Endothelial cell of umbilical vein (primary cell): Measurements from ENCODE around the gene DNAJB12. TPM values are rescaled to one million over a fixed set of nuclear protein-coding genes. Genes with fewer than 3 reads are reported as not detected.

Experiments used
- BruUV-seq: library from RNA; stranded (reverse); fragments of 400-500 nt; replicated peaks from 2 replicates; lab custom pipeline; 2021; lab: Mats Ljungman, UMichigan
- CTCF ChIA-PET: fragments of 300-600, 350-600 bp; sonication (Branson Sonifier 250); formaldehyde crosslinking; loops from one replicate; lab custom pipeline; 2021; ENCODE audit warnings: antibody characterized with exemption, inconsistent platforms; lab: Charles Lee
- POLR2A ChIA-PET: fragments of 300-600, 350-600 bp; sonication (Branson Sonifier 250); formaldehyde crosslinking; loops from one replicate; lab custom pipeline; 2021; ENCODE audit warnings: antibody characterized with exemption, inconsistent platforms; lab: Charles Lee
- DNase-seq: peaks from one replicate; pipeline ENCODE4 v3.0.0-alpha.2; 2011; ENCODE audit warnings: low read depth, low spot score
- FAIRE-seq: peaks from 2 replicates; lab custom pipeline; 2011; peaks lifted over from hg19 to GRCh38; lab: Jason Lieb, UNC
- H2AFZ ChIP-seq: 2 replicates; pipeline ENCODE4 v1.6.0; 2012; ENCODE audit warnings: low read depth, low read length, control low read depth, inconsistent platforms
- H3K27ac ChIP-seq: 2 replicates; pipeline ENCODE4 v1.5.1; 2011; ENCODE audit warnings: low read depth, mild to moderate bottlenecking, control low read depth, low read length, moderate library complexity; ENCODE audit not compliant: insufficient read depth
- H3K27me3 ChIP-seq, 2 experiments: 2 replicates each; pipeline versions ENCODE4 v1.6.0 to v1.6.1; 2011; ENCODE audit warnings: low read length in 2 of 2, mixed read lengths in 1 of 2; ENCODE audit not compliant: control insufficient read depth in 2 of 2, insufficient read depth in 2 of 2
- H3K36me3 ChIP-seq, 2 experiments: 2 replicates in 1 of 2; 3 replicates in 1 of 2; pipeline ENCODE4 v1.5.1; 2011; ENCODE audit warnings: low read length in 2 of 2, mild to moderate bottlenecking in 1 of 2, moderate library complexity in 1 of 2; ENCODE audit not compliant: control insufficient read depth in 2 of 2, insufficient read depth in 2 of 2; ENCODE audit errors: extremely low read depth in 1 of 2
- H3K4me1 ChIP-seq: 3 replicates; pipeline ENCODE4 v1.5.1; 2011; ENCODE audit warnings: mild to moderate bottlenecking, low read length; ENCODE audit not compliant: control insufficient read depth, insufficient read depth; ENCODE audit errors: extremely low read depth
- H3K4me2 ChIP-seq: 2 replicates; pipeline ENCODE4 v1.6.1; 2011; ENCODE audit warnings: low read length, control low read depth, mixed read lengths; ENCODE audit not compliant: insufficient read depth
- H3K4me3 ChIP-seq, 3 experiments: fragments of 200-600 bp in 1 of 3; sonication (generic), shearing (Covaris generic) in 1 of 3; replicated peaks in 1 of 3; 2 replicates each; pipeline ENCODE4 v1.5.1; 2011 to 2016; ENCODE audit warnings: control low read depth in 3 of 3, low read length in 3 of 3, mild to moderate bottlenecking in 2 of 3, inconsistent platforms in 1 of 3, low read depth in 1 of 3, moderate library complexity in 1 of 3; ENCODE audit not compliant: insufficient read depth in 1 of 3
- H3K79me2 ChIP-seq: 2 replicates; pipeline ENCODE4 v1.6.0; 2012; ENCODE audit warnings: low read length, inconsistent platforms; ENCODE audit not compliant: control insufficient read depth, insufficient read depth
- H3K9ac ChIP-seq: replicated peaks from 2 replicates; pipeline ENCODE3; 2011; ENCODE audit warnings: low read length, control low read depth; ENCODE audit not compliant: insufficient read depth; ENCODE audit errors: extremely low read depth
- H3K9me1 ChIP-seq: replicated peaks from 3 replicates; pipeline ENCODE4 v1.6.0; 2011; ENCODE audit warnings: mild to moderate bottlenecking, low read length; ENCODE audit not compliant: control insufficient read depth, insufficient read depth; ENCODE audit errors: extremely low read depth
- H3K9me3 ChIP-seq: replicated peaks from 2 replicates; pipeline ENCODE4 v1.5.1; 2012; ENCODE audit warnings: low read length, inconsistent platforms; ENCODE audit not compliant: control insufficient read depth, insufficient read depth
- H4K20me1 ChIP-seq: replicated peaks from 2 replicates; pipeline ENCODE3; 2011; ENCODE audit warnings: mild to moderate bottlenecking, low read length; ENCODE audit not compliant: control insufficient read depth, insufficient read depth; ENCODE audit errors: extremely low read depth
- GATA2 ChIP-seq: IDR thresholded peaks from 2 replicates; pipeline ENCODE4 v1.7.0; 2011; ENCODE audit warnings: low read depth, mild to moderate bottlenecking, moderate library complexity, mixed read lengths, low read length; ENCODE audit not compliant: insufficient read length, insufficient read depth
- MYC ChIP-seq: IDR thresholded peaks from one replicate; pipeline ENCODE4 v1.6.1; 2011; ENCODE audit warnings: mild to moderate bottlenecking, low read depth, low read length
- POLR2AphosphoS5 ChIP-seq: IDR thresholded peaks from 2 replicates; pipeline ENCODE4 v1.6.1; 2012; ENCODE audit warnings: low read depth, mild to moderate bottlenecking, control low read depth, low read length, moderate library complexity; ENCODE audit not compliant: insufficient read depth
- dilution Hi-C: fragments of 300-500 bp; cut with MboI; formaldehyde crosslinking; loops from one replicate; pipeline ENCODE4 v1.15.0; 2019; ENCODE audit warnings: low sequenced_read_pairs; ENCODE audit not compliant: extremely low pct_ligation_motif_present
- intact Hi-C: fragments of 100-400 bp; cut with micrococcal nuclease; formaldehyde crosslinking; loops from one replicate; pipeline ENCODE4 v1.10.0; 2022
- polyA plus RNA-seq, 4 experiments: library from polyadenylated mRNA; depleted of rRNA in 3 of 4; stranded (reverse) in 3 of 4; unstranded in 1 of 4; fragments of >200 nt; gene quantifications; 2 replicates each; pipeline versions ENCODE4 v1.2.1 to v1.2.3, GENCODE V29; 2011 to 2012; ENCODE audit warnings: missing spikeins in 1 of 4
- total RNA-seq: library from RNA; stranded (reverse); gene quantifications from 2 replicates; pipeline ENCODE4 v1.2.3, GENCODE V29; 2021
- TF ChIP-seq, protein P1 (sequence below), 2 donors: IDR thresholded peaks; 1 replicate in 1 of 2; 2 replicates in 1 of 2; pipeline ENCODE4 v1.5.1; 2011; ENCODE audit warnings: low read length in 2 of 2, mild to moderate bottlenecking in 2 of 2, moderate library complexity in 2 of 2, control low read depth in 1 of 2, inconsistent platforms in 1 of 2, low read depth in 1 of 2; ENCODE audit not compliant: insufficient read depth in 1 of 2; ENCODE audit errors: extremely low read depth in 1 of 2

Gene DNAJB12
- total and polyA plus RNA-seq, 2 donors (not counting 3 experiments of a cell fraction or from before 2014, with no cell fraction given), result 27.2 to 44.2 TPM

DNA sequence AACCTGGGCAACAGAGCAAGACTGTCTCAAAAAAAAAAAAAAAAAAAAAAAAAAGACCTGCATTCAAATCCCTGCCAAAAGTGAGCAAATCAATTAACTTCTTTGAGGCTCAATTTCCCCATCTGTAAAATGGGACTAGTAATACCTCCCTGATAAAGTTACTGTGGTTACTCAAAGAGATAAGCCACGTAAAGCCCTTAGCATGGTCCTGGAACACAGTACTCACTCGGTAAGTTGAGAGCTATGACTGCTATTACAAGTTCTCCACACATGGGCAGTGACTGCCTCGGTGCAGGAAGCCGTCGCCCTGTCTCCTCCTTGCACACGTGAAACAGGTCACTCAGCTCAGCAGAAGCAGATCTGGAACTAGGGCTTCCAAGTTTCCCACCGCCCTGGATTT, 43.1 kb downstream of the DNAJB12 start:
- DNase-seq (no peak), FAIRE-seq (no peak)
- Histone ChIP-seq H4K20me1 (no peaks in the 10 kb centered on the region), H3K79me2 (no peaks in the 10 kb centered on the region), H3K27me3 (no peaks in the 10 kb centered on the region), H3K4me1 (peaks cover 41% of the 10 kb centered on the region), H2AFZ (no peak overlapping the region), H3K36me3 (no peaks in the 10 kb centered on the region), H3K9me1 (no peaks in the 10 kb centered on the region), H3K27ac (no peak overlapping the region), H3K9me3 (no peaks in the 10 kb centered on the region), H3K9ac (no peak overlapping the region), H3K4me3 (no peak overlapping the region), H3K4me2 (no peak overlapping the region)
- BruUV-seq, result no TSS peak
- ChIA-PET CTCF (no interaction called here), POLR2A (interaction anchor here (0.7 kb wide), 2 partner anchors 26 to 38 kb away, joined by 5 to 8 read pairs; no protein-coding TSS in a partner anchor)
- dilution Hi-C loops, result no loop called here
- intact Hi-C loops, result no loop called here
- TF ChIP-seq, protein P1, sequence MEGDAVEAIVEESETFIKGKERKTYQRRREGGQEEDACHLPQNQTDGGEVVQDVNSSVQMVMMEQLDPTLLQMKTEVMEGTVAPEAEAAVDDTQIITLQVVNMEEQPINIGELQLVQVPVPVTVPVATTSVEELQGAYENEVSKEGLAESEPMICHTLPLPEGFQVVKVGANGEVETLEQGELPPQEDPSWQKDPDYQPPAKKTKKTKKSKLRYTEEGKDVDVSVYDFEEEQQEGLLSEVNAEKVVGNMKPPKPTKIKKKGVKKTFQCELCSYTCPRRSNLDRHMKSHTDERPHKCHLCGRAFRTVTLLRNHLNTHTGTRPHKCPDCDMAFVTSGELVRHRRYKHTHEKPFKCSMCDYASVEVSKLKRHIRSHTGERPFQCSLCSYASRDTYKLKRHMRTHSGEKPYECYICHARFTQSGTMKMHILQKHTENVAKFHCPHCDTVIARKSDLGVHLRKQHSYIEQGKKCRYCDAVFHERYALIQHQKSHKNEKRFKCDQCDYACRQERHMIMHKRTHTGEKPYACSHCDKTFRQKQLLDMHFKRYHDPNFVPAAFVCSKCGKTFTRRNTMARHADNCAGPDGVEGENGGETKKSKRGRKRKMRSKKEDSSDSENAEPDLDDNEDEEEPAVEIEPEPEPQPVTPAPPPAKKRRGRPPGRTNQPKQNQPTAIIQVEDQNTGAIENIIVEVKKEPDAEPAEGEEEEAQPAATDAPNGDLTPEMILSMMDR (IDR thresholded peaks at IDR 0.05; ENCODE audit: extremely low read depth in 1 of 2, insufficient read depth in 1 of 2, low read depth in 1 of 2, low read length in 2 of 2), result no peak
- TF ChIP-seq GATA2 (no peak), MYC (no peak)

- BruUV-seq, result no TSS peak
These were observed 44.1 kb downstream of the DNAJB12 start for GRCh38 chr10:72310636-72311035.

More at GRCh38 chr10:72310636-72311035, 44.1 kb downstream of the DNAJB12 start:
- H3K36me3 ChIP-seq, result no peaks in the 10 kb centered on the region
- TF ChIP-seq POLR2AphosphoS5, result no peak
- no peaks in the 10 kb centered on the region for H3K27me3 ChIP-seq
- H4K20me1 ChIP-seq, result no peaks in the 10 kb centered on the region
- FAIRE-seq (no peak), DNase-seq (no peak)
- ChIA-PET CTCF (no interaction called here), POLR2A (no interaction called here)
- dilution Hi-C loops (no loop called here), intact Hi-C loops (no loop called here)
- no peak overlapping the region for H3K27ac ChIP-seq
- peak overlapping the region; percentile 2 for H2AFZ ChIP-seq
- peaks cover 33% of the 10 kb centered on the region for H3K4me1 ChIP-seq
- no peaks in the 10 kb centered on the region for H3K9me3 ChIP-seq
- H3K79me2 ChIP-seq, result no peaks in the 10 kb centered on the region
- H3K4me3 ChIP-seq, result no peak overlapping the region
- H3K4me2 ChIP-seq, result no peak overlapping the region
- no peak overlapping the region for H3K9ac ChIP-seq
- no peaks in the 10 kb centered on the region for H3K9me1 ChIP-seq
